GM19240 (cell line): ENCODE measurements around the gene ADAMTS4.
"Not testable (repeated sequence)": the region's sequence is repeated elsewhere in the genome, so short reads cannot be mapped to it uniquely, and the experiment has no call there.

ENCODE experiments used
- DNase-seq: peaks from one replicate; pipeline ENCODE4 v3.0.0; 2011; ENCODE audit warnings: low spot score; ENCODE audit not compliant: insufficient read length

The ADAMTS4 gene, protein sequence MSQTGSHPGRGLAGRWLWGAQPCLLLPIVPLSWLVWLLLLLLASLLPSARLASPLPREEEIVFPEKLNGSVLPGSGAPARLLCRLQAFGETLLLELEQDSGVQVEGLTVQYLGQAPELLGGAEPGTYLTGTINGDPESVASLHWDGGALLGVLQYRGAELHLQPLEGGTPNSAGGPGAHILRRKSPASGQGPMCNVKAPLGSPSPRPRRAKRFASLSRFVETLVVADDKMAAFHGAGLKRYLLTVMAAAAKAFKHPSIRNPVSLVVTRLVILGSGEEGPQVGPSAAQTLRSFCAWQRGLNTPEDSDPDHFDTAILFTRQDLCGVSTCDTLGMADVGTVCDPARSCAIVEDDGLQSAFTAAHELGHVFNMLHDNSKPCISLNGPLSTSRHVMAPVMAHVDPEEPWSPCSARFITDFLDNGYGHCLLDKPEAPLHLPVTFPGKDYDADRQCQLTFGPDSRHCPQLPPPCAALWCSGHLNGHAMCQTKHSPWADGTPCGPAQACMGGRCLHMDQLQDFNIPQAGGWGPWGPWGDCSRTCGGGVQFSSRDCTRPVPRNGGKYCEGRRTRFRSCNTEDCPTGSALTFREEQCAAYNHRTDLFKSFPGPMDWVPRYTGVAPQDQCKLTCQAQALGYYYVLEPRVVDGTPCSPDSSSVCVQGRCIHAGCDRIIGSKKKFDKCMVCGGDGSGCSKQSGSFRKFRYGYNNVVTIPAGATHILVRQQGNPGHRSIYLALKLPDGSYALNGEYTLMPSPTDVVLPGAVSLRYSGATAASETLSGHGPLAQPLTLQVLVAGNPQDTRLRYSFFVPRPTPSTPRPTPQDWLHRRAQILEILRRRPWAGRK

GRCh38 chr1:161198897-161199431 lies at the start of gene ADAMTS4:
ADAMTS4 (minus strand) TSS chr1:161199054; CDS start chr1:161198627, 427 bp downstream.
- no peak for DNase-seq

DNA sequence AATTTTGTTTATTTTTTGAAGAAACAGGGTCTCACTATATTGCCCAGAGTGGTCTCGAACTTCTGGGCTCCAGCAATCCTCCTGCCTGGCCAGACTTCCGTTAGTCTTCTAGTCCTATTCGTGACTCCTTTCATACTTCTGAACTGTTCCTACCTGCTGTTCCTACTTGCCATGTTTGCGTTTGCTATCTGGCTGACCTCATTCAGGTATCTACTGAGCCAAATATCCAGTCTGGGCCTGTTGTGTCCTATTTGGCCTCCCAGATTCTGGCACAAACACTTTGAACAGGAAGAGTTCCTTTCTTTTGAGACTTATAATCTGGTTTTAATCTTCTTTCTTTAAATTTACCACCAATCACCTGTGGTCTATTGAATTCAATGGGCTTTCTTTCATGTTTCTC lies 46.0 kb upstream of the ADAMTS4 start:
- no peak for DNase-seq

DNA sequence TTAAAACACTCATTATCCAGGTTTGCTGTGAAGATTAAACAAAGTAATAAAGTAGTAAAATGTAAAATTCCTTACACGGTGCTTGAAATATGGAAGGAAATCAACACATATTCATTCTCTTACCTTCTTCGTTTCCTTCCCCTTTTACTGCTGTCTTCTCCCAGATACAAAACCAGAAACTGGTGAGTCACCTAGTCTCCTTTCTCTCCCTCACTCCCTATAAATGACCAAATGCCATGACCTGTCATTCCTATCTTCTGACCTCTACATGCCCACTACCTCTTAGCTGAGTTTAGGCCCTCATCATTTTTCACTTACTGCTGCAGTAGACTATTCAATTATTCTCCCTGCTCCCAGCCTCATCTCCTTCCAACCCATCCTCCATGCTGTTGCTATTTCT lies 43.5 kb upstream of the ADAMTS4 start:
- no peak for DNase-seq

GRCh38 chr1:161241682-161242081 lies 42.8 kb upstream of the ADAMTS4 start:
- no peak for DNase-seq

DNA sequence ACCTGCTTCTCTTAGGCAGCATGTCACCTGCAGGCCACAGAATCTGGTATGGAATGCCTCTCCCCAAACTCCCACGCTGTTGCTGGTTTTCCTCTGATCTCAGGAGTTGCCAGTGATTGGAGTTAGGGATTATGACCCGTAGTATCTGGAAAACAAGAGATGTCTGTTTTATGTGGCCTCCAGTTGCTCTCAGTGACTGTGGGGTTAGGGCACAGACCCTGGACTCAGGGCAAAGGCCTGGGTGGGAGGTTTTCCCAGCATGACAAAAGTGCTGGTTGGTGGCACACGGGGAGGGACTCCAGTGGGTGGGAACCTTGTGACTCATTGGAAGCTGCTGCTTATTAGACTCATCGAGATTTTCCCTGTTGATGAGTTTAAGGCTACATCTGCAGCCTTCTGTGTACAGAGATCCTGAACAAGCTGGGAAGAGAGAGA lies 39.2 kb upstream of the ADAMTS4 start, which contains the start of gene NR1I3:
NR1I3 (minus strand) TSS at position 165 of the 435 bp plus-strand sequence. CDS start 1,638 bp downstream, outside the sequence.
- no peak for DNase-seq

DNA sequence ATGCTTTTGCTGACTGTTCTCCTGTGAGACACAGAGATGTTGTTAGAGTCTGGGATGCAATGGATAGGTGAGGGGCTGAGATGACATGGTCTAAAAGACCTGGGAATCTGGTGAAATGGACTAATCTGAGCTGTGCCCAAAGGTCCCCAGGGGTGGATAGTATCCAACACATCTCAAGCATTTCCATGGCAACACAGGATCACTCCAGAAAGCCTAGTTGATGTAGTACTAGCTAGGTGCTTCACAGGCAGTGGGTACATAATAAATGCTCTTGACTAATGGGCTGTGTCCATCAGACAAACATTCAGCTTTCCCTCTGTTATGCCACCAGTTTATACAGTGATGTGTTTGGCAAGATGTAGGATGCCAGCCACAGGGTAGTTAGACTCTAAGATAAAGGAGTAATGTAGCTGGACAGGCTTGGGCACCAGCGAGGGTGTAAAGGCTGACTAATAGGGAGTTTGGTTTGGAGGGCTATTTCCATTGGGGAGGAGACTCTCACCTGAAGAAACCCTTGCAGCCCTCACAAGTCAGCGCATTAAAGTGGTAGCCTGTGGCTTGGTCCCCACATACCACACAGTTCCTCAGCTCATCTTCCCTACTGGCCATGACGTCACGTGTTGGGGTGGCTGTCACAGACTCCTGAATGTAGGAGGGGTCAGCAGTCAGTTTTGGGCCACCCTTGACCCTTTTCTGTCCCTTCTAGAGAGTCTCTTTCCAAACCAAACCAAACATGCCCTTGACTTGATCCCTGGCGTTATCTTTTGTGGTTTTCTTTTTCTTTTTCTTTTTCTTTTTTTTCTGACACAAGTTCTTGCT lies 37.3 kb upstream of the ADAMTS4 start:
- DNase-seq = no peak

DNA sequence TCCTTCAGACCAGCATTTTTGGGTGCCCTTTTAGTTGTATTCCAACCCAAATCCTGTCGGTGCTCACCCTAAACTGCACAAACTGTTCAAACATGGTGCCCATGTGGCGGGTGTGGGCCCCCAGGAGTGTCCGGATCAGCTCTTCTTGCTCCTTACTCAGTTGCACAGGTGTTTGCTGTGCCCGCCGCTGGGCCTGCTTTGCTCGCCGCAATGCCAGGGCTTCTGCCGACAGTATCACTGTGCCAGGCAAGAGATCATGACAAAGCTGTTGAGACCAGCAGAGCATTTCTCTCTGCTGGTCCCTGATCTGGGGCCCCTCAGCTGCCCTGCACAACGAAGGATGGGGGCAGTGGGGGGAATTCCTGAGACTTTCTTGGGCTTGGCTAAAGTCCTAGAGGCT lies 34.2 kb upstream of the ADAMTS4 start:
- DNase-seq = no peak

DNA sequence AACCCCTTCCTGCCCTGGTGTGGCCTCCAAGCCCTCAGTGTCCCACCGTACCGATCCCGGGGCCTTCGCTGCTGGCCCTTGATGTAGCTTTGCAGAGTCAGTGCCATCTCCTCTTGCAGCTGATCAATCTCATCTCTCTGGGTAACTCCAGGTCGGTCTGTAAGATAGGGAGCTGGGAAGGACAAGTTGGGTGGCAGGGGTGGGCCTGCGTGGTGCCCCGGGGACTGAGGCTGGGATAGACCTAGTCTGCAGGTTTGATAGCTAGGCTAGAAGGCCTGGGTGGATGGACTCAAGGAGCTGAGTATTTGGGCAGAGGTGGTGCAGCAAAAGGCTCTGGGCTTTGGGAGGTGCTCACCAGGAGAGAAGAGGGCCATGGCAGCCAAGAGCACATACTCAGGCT lies 31.9 kb upstream of the ADAMTS4 start:
- no peak for DNase-seq

DNA sequence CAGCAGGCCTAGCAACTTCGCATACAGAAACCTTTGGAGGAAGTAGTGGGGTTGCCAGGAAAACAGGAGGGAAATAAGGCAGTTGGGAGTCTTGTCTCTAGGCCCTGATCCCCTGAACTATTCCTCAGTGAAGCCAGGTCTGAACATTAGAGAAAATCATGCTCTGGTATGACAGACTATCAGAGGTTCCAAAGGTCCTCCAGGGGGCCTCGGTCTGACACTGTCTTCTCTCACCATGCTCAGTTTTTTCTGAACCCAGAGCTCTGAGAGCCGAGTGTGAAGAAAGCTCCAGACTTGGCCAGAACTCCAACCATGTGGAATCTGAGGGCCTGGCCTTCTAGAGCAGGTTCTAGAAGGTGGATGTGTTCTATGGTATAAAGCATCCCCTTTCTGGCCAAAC lies 31.0 kb upstream of the ADAMTS4 start:
- DNase-seq = no peak

GRCh38 chr1:161228032-161228431 lies 29.2 kb upstream of the ADAMTS4 start:
- no peak for DNase-seq

DNA sequence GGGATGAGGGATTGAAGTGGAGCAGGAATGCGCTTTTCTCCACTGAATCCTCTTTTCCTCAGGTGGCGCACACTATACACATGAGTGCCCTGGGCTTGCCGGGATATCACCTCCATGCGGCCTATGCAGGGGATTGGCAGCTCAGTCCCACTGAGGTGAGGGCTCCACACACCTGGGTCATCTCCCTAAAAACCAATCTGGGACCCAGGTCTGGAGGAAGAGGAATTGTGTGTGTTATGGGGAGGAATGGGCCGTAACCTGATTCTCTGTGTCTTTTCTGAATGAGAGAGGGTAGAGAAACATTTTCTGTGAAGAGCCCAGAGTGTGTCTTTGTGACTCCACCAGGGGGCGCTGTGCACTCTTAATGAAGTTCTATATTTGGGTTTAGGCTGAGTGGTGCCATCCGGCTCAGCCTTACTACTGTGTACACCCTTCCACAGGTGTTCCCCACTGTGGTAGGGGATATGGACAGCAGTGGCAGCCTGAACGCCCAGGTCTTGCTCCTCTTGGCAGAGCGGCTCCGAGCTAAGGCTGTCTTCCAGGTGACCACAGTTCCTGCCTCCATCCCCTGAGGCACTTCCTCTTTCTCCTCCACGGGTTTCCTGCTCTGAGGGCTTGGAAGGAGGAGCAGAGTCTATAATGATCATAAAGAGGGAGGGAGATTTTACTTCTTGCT lies 28.5 kb upstream of the ADAMTS4 start:
- DNase-seq = peak; percentile 59

DNA sequence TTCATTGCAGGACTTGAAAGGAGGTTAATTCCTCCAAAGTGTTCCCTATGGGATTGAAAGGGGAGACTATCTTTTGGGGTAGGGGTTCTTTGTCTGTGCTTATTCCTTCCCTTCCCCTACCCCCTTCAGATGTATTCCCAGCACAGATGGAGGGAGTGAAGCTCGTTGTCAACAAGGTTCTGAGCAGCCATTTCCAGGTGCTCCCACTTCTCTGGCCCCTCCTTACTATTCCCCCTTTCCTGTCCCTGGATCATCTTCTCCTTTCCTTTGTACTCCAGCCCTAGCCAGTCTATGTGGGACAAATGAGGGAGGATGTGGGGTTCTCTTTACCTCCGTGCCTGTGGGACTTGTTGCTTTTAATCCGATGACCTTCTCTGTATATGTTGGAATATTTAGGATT lies 27.9 kb upstream of the ADAMTS4 start:
- DNase-seq = no peak

DNA sequence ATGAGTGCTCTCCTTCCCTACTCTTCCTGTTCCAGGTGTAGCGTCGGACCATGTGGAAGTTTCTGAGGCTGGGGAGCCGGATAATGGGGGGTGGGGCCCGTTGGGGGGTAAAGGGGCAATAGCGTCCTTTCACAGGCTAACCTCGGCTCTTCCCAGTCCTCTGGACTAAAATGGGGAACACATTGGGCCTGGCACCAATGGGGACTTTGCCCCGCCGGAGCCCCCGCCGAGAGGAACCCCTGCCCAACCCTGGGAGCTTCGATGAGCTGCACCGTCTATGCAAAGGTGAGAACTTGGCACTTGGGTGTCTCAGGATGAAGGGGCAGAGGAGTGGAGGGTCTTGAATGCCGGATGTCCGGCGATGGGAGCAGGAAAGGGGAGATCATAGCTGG lies 27.5 kb upstream of the ADAMTS4 start:
- DNase-seq = no peak

DNA sequence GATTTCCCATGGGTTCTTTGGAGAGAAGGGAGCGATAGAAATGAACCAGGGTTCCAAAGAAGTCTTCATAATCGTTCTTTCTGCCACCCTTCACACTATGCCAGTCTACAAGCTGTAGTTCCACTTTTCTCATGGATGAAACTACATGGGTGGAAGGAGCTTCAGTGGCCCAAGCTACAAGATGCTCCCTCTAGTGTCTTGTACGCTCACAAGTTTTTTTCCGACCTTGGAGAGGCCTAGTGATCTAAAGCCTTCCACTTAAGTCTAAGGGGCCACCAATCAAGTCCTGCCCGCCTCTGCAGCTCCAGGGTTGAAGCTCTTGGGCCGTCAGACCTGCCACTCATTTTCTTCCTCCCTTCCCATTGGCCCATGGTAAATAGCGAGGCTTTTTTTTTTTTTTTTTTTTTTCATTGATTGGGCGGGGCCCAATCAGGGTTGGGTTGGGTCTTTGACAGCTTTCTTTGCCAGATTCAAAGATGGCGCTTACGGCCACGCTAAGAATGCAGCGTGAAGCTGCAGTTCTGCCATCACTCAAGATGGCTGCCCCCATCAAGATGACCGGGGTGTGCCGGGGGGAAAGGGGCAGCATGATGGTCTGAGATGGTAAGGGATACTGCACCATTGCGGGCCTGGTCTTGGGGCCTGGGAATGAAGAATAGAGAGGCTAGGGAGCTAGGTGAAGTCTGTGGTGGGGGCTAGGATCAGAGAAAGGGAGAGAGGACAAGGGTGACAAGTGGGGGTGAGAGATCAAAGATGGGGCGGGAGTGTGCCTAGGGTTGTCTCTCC lies 26.9 kb upstream of the ADAMTS4 start, which contains the start of gene TOMM40L:
TOMM40L (plus strand) TSS at position 527 of the 786 bp plus-strand sequence. CDS start 430 bp downstream, outside the sequence.
- DNase-seq = peak; percentile 94

GRCh38 chr1:161225178-161225533 lies 26.3 kb upstream of the ADAMTS4 start:
- no peak for DNase-seq

DNA sequence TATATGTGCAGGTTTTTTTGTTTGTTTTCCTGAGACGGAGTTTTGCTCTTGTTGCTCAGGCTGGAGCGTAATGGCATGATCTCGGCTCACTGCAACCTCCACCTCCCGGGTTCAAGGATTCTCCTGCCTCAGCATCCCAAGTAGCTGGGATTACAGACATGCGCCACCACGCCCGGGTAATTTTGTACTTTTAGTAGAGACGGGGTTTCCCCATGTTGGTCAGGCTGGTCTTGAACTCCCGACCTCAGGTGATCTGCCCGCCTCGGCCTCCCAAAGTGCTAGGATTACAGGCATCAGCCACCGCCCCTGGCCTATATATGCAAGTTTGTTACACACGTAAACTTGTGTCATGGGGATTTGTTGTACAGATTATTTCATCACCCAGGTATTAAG lies 25.8 kb upstream of the ADAMTS4 start:
- not testable (repeated sequence) for DNase-seq

- no peak for DNase-seq
Measured at GRCh38 chr1:161223805-161224694, 25.2 kb upstream of the ADAMTS4 start.

DNA sequence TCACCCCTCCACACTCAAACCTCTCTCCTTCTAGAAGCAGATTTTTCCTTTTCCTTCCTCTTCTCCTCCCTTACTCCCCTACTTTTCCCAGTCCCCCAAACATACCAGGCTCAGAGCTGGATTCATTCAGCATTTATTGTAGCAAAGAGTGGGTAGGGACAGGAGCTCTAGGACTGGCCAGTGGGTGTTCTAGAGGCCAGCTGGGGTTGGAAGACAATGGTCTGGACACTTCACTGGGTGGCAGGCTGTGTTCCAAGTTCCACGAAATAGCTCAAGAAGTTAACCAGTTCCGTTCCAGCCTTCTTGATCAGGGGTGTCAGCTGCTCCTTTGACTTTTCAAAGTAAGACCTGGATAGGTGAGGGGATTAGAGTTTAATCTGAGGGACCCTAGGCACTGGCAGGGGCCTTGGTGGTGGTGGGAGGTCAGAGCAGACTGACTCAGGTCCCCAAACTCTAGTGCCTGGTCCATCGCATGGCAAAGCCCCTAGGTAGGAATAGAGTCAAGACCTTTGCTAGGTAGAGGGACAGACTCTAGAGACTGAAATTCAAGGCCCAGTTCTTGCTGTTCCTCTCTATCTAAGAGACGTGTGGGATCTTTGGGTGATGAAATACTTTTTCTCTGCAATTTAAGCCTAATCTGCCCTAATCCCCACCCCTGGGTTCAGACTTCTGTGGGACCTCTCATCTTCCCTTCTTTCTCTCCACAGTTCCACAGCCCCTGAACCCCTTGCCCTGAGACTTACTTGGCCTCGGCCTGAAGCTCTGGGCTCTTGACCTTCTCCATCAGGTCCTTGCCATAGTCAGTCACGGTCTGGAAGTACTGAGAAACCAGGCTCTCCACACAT lies 23.5 kb upstream of the ADAMTS4 start:
- no peak for DNase-seq
